Cardiac septum (tissue), 1 donor: ENCODE results near the gene MAP7. TPM values are rescaled to one million over a fixed set of nuclear protein-coding genes. Genes with fewer than 3 reads are reported as not detected.

Experiments
- DNase-seq: peaks from one replicate; pipeline ENCODE4 v3.0.0-alpha.2; 2020; ENCODE audit warnings: low spot score
- intact Hi-C: fragments of 100-400 bp; cut with DNase I; formaldehyde crosslinking; loops from one replicate; pipeline ENCODE4 v1.14.0; 2022
- total RNA-seq: library from RNA; stranded (reverse); fragmentation: NEBNext Ultra II Directional; extraction: Animal tissue kit (Norgen Biotek cat#: 25700); gene quantifications from one replicate; pipeline ENCODE4 v1.2.1, GENCODE V29; 2021
- donor health status: DM: no; HTN: no; CAD: no.

Gene MAP7
- total RNA-seq, 1 donor from 2014 or later = 1.5 TPM

GRCh38 chr6:136362421-136363356 is 187.5 kb downstream of the MAP7 start:
- DNase-seq = no peak
- intact Hi-C loops = no loop called here

- DNase-seq = no peak
- intact Hi-C loops = no loop called here
Observed at GRCh38 chr6:136361787-136362186, 188.4 kb downstream of the MAP7 start.

GRCh38 chr6:136360783-136361182 is 189.4 kb downstream of the MAP7 start:
- intact Hi-C loops = no loop called here
- no peak for DNase-seq

GRCh38 chr6:136359851-136360250 is 190.4 kb downstream of the MAP7 start:
- no peak for DNase-seq
- intact Hi-C loops = no loop called here

- no peak for DNase-seq
- intact Hi-C loops = no loop called here
Observed at GRCh38 chr6:136351518-136352110, 198.6 kb downstream of the MAP7 start.

GRCh38 chr6:136350914-136351313 is 199.3 kb downstream of the MAP7 start:
- DNase-seq = no peak
- intact Hi-C loops = no loop called here

GRCh38 chr6:136347847-136348246 is 202.4 kb downstream of the MAP7 start:
- no peak for DNase-seq
- intact Hi-C loops = no loop called here

- intact Hi-C loops = no loop called here
- no peak for DNase-seq
Observed at GRCh38 chr6:136345145-136345544, 205.1 kb downstream of the MAP7 start.

GRCh38 chr6:136344420-136344819 is 205.8 kb downstream of the MAP7 start:
- intact Hi-C loops = no loop called here
- DNase-seq = no peak

GRCh38 chr6:136343700-136344099 is 206.5 kb downstream of the MAP7 start:
- no peak for DNase-seq
- intact Hi-C loops = no loop called here

GRCh38 chr6:136343275-136343674 is 206.9 kb downstream of the MAP7 start:
- intact Hi-C loops = no loop called here
- no peak for DNase-seq

GRCh38 chr6:136341967-136342366 is 208.3 kb downstream of the MAP7 start:
- DNase-seq = no peak
- intact Hi-C loops = no loop called here

GRCh38 chr6:136341367-136341766 is 208.9 kb downstream of the MAP7 start:
- intact Hi-C loops = no loop called here

GRCh38 chr6:136338486-136338885 is 211.7 kb downstream of the MAP7 start:
- no peak for DNase-seq
- intact Hi-C loops = no loop called here

More at GRCh38 chr6:136341367-136341766, 208.9 kb downstream of the MAP7 start:
- DNase-seq = no peak

GRCh38 chr6:136337606-136338005 is 212.6 kb downstream of the MAP7 start:
- no peak for DNase-seq
- intact Hi-C loops = no loop called here

- intact Hi-C loops = no loop called here
Observed at GRCh38 chr6:136337121-136337520, 213.1 kb downstream of the MAP7 start.

GRCh38 chr6:136335736-136336363 is 214.4 kb downstream of the MAP7 start:
- intact Hi-C loops = no loop called here
- DNase-seq = no peak

More at GRCh38 chr6:136337121-136337520, 213.1 kb downstream of the MAP7 start:
- no peak for DNase-seq

- no peak for DNase-seq
- intact Hi-C loops = no loop called here
Observed at GRCh38 chr6:136334853-136335252, 215.4 kb downstream of the MAP7 start.

GRCh38 chr6:136334465-136334846 is 215.8 kb downstream of the MAP7 start:
- intact Hi-C loops = no loop called here
- no peak for DNase-seq

GRCh38 chr6:136333824-136334464 is 216.3 kb downstream of the MAP7 start:
- intact Hi-C loops = no loop called here
- no peak for DNase-seq
